H9 (cell line): Measurements from ENCODE around the gene RPL22. TPM values are rescaled to one million over a fixed set of nuclear protein-coding genes. Genes with fewer than 3 reads are reported as not detected.
A peak's percentile ranks its signal among the peaks of the same experiment; 100 is the strongest.

Source experiments
- DNase-seq: peaks from one replicate; pipeline ENCODE4 v3.0.0-alpha.2; 2017
- H2AFZ ChIP-seq: one replicate; pipeline ENCODE4 v1.6.1; 2013; ENCODE audit warnings: mild to moderate bottlenecking, low read length, control low read depth, moderate library complexity
- H2AK5ac ChIP-seq: 2 replicates; pipeline ENCODE4 v1.6.1; 2013; ENCODE audit warnings: low read length, control low read depth, mixed read lengths; ENCODE audit not compliant: insufficient read length
- H2BK120ac ChIP-seq: one replicate; pipeline ENCODE4 v1.6.1; 2013; ENCODE audit warnings: low read depth, mild to moderate bottlenecking, low read length, control low read depth, inconsistent platforms; ENCODE audit not compliant: poor library complexity, severe bottlenecking
- H2BK12ac ChIP-seq: 2 replicates; pipeline ENCODE4 v1.6.1; 2013; ENCODE audit warnings: low read length, control low read depth, mixed read lengths, low read depth; ENCODE audit not compliant: insufficient read length
- H2BK15ac ChIP-seq: 2 replicates; pipeline ENCODE4 v1.6.1; 2013; ENCODE audit warnings: low read depth, low read length, control low read depth
- H2BK20ac ChIP-seq: one replicate; pipeline ENCODE4 v1.6.1; 2013; ENCODE audit warnings: low read depth, mild to moderate bottlenecking, low read length, control low read depth, inconsistent platforms; ENCODE audit not compliant: poor library complexity, severe bottlenecking
- H2BK5ac ChIP-seq: 2 replicates; pipeline ENCODE4 v1.6.1; 2013; ENCODE audit warnings: low read length, control low read depth, mixed read lengths; ENCODE audit not compliant: insufficient read length
- H3K14ac ChIP-seq: 2 replicates; pipeline ENCODE4 v1.6.1; 2013; ENCODE audit warnings: low read length, control low read depth; ENCODE audit not compliant: insufficient read depth
- H3K18ac ChIP-seq: 2 replicates; pipeline ENCODE4 v1.6.1; 2013; ENCODE audit warnings: low read depth, mild to moderate bottlenecking, mixed read lengths, low read length, control low read depth; ENCODE audit not compliant: insufficient read length
- H3K23ac ChIP-seq: 2 replicates; pipeline ENCODE4 v1.6.1; 2013; ENCODE audit warnings: low read length, control low read depth, mixed read lengths, low read depth; ENCODE audit not compliant: insufficient read length
- H3K23me2 ChIP-seq: 2 replicates; pipeline ENCODE4 v1.6.1; 2013; ENCODE audit warnings: low read depth, mild to moderate bottlenecking, mixed read lengths, low read length, control low read depth; ENCODE audit not compliant: insufficient read length, poor library complexity, severe bottlenecking
- H3K27ac ChIP-seq: 2 replicates; pipeline ENCODE4 v1.5.1; 2013; ENCODE audit warnings: low read length, control low read depth, mixed read lengths, low read depth; ENCODE audit not compliant: insufficient read length
- H3K27me3 ChIP-seq: 2 replicates; pipeline ENCODE4 v1.6.1; 2013; ENCODE audit warnings: low read length, control low read depth, inconsistent platforms; ENCODE audit not compliant: insufficient read depth
- H3K4ac ChIP-seq: 2 replicates; pipeline ENCODE4 v1.6.1; 2013; ENCODE audit warnings: low read depth, mild to moderate bottlenecking, control low read depth, inconsistent platforms, low read length, moderate library complexity
- H3K4me1 ChIP-seq: 2 replicates; pipeline ENCODE4 v1.6.1; 2013; ENCODE audit warnings: low read length, control low read depth, inconsistent platforms; ENCODE audit not compliant: insufficient read depth
- H3K4me2 ChIP-seq: 2 replicates; pipeline ENCODE4 v1.6.1; 2013; ENCODE audit warnings: low read length, control low read depth, mixed read lengths; ENCODE audit not compliant: insufficient read length, insufficient read depth
- H3K56ac ChIP-seq: 2 replicates; pipeline ENCODE4 v1.6.1; 2013; ENCODE audit warnings: low read depth, mild to moderate bottlenecking, mixed read lengths, low read length, control low read depth; ENCODE audit not compliant: insufficient read length
- H3K79me1 ChIP-seq: 2 replicates; pipeline ENCODE4 v1.6.1; 2013; ENCODE audit warnings: low read depth, mild to moderate bottlenecking, moderate library complexity, low read length, control low read depth, inconsistent platforms; ENCODE audit not compliant: insufficient read depth, poor library complexity, severe bottlenecking
- H3K79me2 ChIP-seq: 2 replicates; pipeline ENCODE4 v1.6.1; 2013; ENCODE audit warnings: low read length, control low read depth, inconsistent platforms; ENCODE audit not compliant: insufficient read depth
- H3K9ac ChIP-seq: 2 replicates; pipeline ENCODE4 v1.6.1; 2013; ENCODE audit warnings: low read length, control low read depth, mixed read lengths; ENCODE audit not compliant: insufficient read length; ENCODE audit errors: extremely low read depth
- H3K9me3 ChIP-seq: one replicate; pipeline ENCODE4 v1.6.1; 2013; ENCODE audit warnings: low read depth, low read length, inconsistent platforms; ENCODE audit not compliant: control insufficient read depth
- H3T11ph ChIP-seq: one replicate; pipeline ENCODE4 v1.6.1; 2013; ENCODE audit warnings: mild to moderate bottlenecking, low read length, control low read depth, inconsistent platforms
- H4K20me1 ChIP-seq: one replicate; pipeline ENCODE4 v1.6.1; 2013; ENCODE audit not compliant: control insufficient read depth, insufficient read length, insufficient read depth
- H4K5ac ChIP-seq: 2 replicates; pipeline ENCODE4 v1.6.1; 2013; ENCODE audit warnings: low read depth, mild to moderate bottlenecking, mixed read lengths, low read length, control low read depth; ENCODE audit not compliant: insufficient read length
- H4K8ac ChIP-seq: replicated peaks from 2 replicates; pipeline ENCODE4 v1.6.1; 2013; ENCODE audit warnings: low read length, control low read depth, mixed read lengths, low read depth; ENCODE audit not compliant: insufficient read length
- H4K91ac ChIP-seq: 2 replicates; pipeline ENCODE4 v1.6.1; 2013; ENCODE audit warnings: low read depth, mild to moderate bottlenecking, moderate library complexity, mixed read lengths, low read length, control low read depth; ENCODE audit not compliant: insufficient read length
- H3K27ac Mint-ChIP-seq, 3 experiments: 2 replicates in 2 of 3; 3 replicates in 1 of 3; pipeline ENCODE4 v1.8.0; 2020 to 2021; ENCODE audit warnings: mixed read lengths in 3 of 3, mild to moderate bottlenecking in 1 of 3, moderate library complexity in 1 of 3
- H3K27me3 Mint-ChIP-seq: 2 replicates; pipeline ENCODE4 v1.8.0; 2021; ENCODE audit warnings: low read depth, mild to moderate bottlenecking, moderate library complexity, mixed read lengths
- H3K36me3 Mint-ChIP-seq, 3 experiments: 2 replicates in 2 of 3; 3 replicates in 1 of 3; pipeline ENCODE4 v1.8.0; 2020 to 2021; ENCODE audit warnings: low read depth in 3 of 3, mixed read lengths in 3 of 3; ENCODE audit not compliant: insufficient read depth in 1 of 3
- H3K4me1 Mint-ChIP-seq, 2 experiments: 2 replicates each; pipeline ENCODE4 v1.8.0; 2020; ENCODE audit warnings: mixed read lengths in 2 of 2
- H3K4me3 Mint-ChIP-seq, 2 experiments: 2 replicates in 1 of 2; 3 replicates in 1 of 2; pipeline ENCODE4 v1.8.0; 2020 to 2021; ENCODE audit warnings: mild to moderate bottlenecking in 2 of 2, mixed read lengths in 2 of 2, moderate library complexity in 1 of 2
- H3K9me3 Mint-ChIP-seq, 2 experiments: 2 replicates in 1 of 2; 3 replicates in 1 of 2; pipeline ENCODE4 v1.8.0; 2020; ENCODE audit warnings: mild to moderate bottlenecking in 2 of 2, mixed read lengths in 2 of 2, moderate library complexity in 1 of 2
- WGBS: extraction: QIAGEN DNeasy Blood & Tissue Kit; methylation state at CpG from one replicate; pipeline ENCODE4 v1.1.7; 2013; ENCODE audit warnings: missing lambda C conversion rate, low lambda C conversion rate, mixed read lengths; ENCODE audit not compliant: insufficient read length; ENCODE audit errors: extremely low coverage; 5-methylcytosine and 5-hydroxymethylcytosine counted together
- total RNA-seq: library from RNA; stranded (reverse); gene quantifications from 2 replicates; pipeline ENCODE4 v1.2.1, GENCODE V29; 2021
- TF ChIP-seq, protein P1 (sequence below): fragments of 200-600 bp; sonication (generic); conservative IDR thresholded peaks from 3 replicates; pipeline ENCODE4 v1.8.0; 2021; ENCODE audit warnings: antibody characterized with exemption, mild to moderate bottlenecking

RPL22 gene
- total RNA-seq, 1 experiment from 2014 or later = 582 TPM

DNA sequence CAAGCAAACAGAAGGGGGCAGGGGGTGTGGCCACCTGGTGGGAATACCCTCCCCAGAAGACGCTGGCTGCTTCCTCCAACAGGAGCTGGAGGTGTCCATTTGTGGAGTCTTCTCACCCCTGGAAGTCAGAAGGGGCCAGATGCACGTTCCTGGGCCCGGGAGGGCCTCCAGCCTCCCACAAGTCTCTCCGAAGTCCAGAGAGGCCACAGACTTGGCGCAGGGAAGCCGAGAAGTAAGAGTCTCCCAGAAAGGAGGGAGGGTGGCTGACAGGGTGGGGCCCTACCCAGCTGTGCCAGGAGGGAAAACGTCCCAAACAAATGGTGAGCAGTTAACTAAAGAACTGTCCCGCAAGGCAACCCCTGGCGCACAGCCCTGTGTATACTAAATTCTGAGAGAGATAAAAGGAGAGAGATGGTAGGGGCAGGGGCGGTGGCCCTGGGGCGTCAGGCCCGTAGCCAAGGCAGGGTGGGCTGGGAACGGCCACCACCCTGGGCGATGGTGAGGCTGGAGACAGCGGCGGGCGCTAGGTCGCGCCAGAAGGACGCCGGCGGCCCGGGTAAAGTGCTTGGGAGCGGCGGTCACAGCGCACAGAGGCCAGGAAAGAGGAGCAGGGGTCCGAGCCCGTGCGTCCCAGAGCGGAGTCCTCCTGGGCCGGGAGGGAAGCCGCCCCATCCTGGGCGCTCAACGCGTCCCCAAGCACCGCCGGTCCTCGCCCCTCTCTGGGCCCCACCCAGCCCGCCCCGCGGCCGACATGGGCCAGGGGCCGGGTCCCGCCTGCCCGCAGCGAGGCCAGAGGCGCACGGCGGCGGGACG is 20.4 kb downstream of the RPL22 start:
- H3K4ac ChIP-seq = no peak overlapping the region
- no peak overlapping the region for H3K18ac ChIP-seq
- H3K9me3 ChIP-seq = no peaks in the 10 kb centered on the region
- H3K27me3 Mint-ChIP-seq = peaks cover 35% of the 10 kb centered on the region
- H3K23ac ChIP-seq = no peak overlapping the region
- H4K8ac ChIP-seq = no peak overlapping the region
- H2BK120ac ChIP-seq = no peak overlapping the region
- peak overlapping the region; percentile 13 for H3K4me2 ChIP-seq
- H3K9ac ChIP-seq = no peak overlapping the region
- no CpG with 5 or more reads among the region's 51 CpGs for WGBS
- no peak overlapping the region for H4K91ac ChIP-seq
- TF ChIP-seq, protein P1, sequence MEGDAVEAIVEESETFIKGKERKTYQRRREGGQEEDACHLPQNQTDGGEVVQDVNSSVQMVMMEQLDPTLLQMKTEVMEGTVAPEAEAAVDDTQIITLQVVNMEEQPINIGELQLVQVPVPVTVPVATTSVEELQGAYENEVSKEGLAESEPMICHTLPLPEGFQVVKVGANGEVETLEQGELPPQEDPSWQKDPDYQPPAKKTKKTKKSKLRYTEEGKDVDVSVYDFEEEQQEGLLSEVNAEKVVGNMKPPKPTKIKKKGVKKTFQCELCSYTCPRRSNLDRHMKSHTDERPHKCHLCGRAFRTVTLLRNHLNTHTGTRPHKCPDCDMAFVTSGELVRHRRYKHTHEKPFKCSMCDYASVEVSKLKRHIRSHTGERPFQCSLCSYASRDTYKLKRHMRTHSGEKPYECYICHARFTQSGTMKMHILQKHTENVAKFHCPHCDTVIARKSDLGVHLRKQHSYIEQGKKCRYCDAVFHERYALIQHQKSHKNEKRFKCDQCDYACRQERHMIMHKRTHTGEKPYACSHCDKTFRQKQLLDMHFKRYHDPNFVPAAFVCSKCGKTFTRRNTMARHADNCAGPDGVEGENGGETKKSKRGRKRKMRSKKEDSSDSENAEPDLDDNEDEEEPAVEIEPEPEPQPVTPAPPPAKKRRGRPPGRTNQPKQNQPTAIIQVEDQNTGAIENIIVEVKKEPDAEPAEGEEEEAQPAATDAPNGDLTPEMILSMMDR = no peak
- no peaks in the 10 kb centered on the region for H3K79me2 ChIP-seq
- DNase-seq = peak; percentile 51
- no peak overlapping the region for H3K14ac ChIP-seq
- no peak overlapping the region for H2BK5ac ChIP-seq
- H3T11ph ChIP-seq = no peak overlapping the region
- H3K4me3 Mint-ChIP-seq = peak overlapping the region; percentile 46 to 73
- no peak overlapping the region for H4K5ac ChIP-seq
- no peak overlapping the region for H2AK5ac ChIP-seq
- H2BK15ac ChIP-seq = no peak overlapping the region
- H3K27ac Mint-ChIP-seq = no peak overlapping the region; a peak in 1 of 7 replicates
- no peak overlapping the region for H3K56ac ChIP-seq
- no peaks in the 10 kb centered on the region for H3K23me2 ChIP-seq
- no peaks in the 10 kb centered on the region for H3K9me3 Mint-ChIP-seq
- H3K79me1 ChIP-seq = no peaks in the 10 kb centered on the region
- H3K36me3 Mint-ChIP-seq = no peaks in the 10 kb centered on the region
- H3K4me1 Mint-ChIP-seq = peaks cover 22 to 24% of the 10 kb centered on the region in 2 experiments
- H3K4me1 ChIP-seq = no peaks in the 10 kb centered on the region
- H3K27ac ChIP-seq = no peak overlapping the region
- H2BK20ac ChIP-seq = no peak overlapping the region
- H2BK12ac ChIP-seq = no peak overlapping the region
- no peaks in the 10 kb centered on the region for H4K20me1 ChIP-seq
- H3K27me3 ChIP-seq = peaks cover 14% of the 10 kb centered on the region; the same call in 1 of the 2 replicates
- H2AFZ ChIP-seq = no peak overlapping the region
